Measurements from ENCODE around the gene LTBP1.

- TF ChIP-seq CTCF (conservative IDR thresholded peaks at IDR 0.05; ENCODE audit: low read depth in 2 of 2), result no peak
- TF ChIP-seq EZH2 (IDR thresholded peaks at IDR 0.05; ENCODE audit: low read depth, unreplicated experiment), result no peak
- no peak for TF ChIP-seq REST (IDR thresholded peaks at IDR 0.05; ENCODE audit: unreplicated experiment)
- no peak for TF ChIP-seq POLR2AphosphoS5 (IDR thresholded peaks at IDR 0.05; ENCODE audit: low read depth)
- TF ChIP-seq CREB1 (CRISPR knock-in tag; IDR thresholded peaks at IDR 0.05; ENCODE audit: low read depth), result no peak
These were observed 41.5 kb upstream of the LTBP1 start for GRCh38 chr2:32905270-32905669.

All from GM23338 (cell line).